SK-N-SH treated with all-trans-retinoic acid at 6 μM for 48 hours (cell line): ENCODE data around the gene RAD51B.

Source experiments
- CSDC2 ChIP-seq: fragments of 250-450 bp; sonication (Bioruptor Pico); IDR thresholded peaks from 2 replicates; pipeline ENCODE4 v1.5.0; 2020; ENCODE audit warnings: mild to moderate bottlenecking, moderate library complexity
- PPARA ChIP-seq: fragments of 250-450 bp; sonication (Bioruptor Pico); IDR thresholded peaks from 2 replicates; pipeline ENCODE4 v1.5.0; 2020; ENCODE audit warnings: mild to moderate bottlenecking, borderline replicate concordance
- ZC3H10 ChIP-seq: fragments of 250-450 bp; sonication (Bioruptor Pico); IDR thresholded peaks from 2 replicates; pipeline ENCODE4 v1.5.1; 2021; ENCODE audit warnings: mild to moderate bottlenecking, moderate library complexity
- TF ChIP-seq, protein P1 (sequence below): fragments of 250-450 bp; sonication (Bioruptor Pico); IDR thresholded peaks from 2 replicates; pipeline ENCODE4 v1.5.0; 2020; ENCODE audit warnings: mild to moderate bottlenecking, moderate library complexity

DNA sequence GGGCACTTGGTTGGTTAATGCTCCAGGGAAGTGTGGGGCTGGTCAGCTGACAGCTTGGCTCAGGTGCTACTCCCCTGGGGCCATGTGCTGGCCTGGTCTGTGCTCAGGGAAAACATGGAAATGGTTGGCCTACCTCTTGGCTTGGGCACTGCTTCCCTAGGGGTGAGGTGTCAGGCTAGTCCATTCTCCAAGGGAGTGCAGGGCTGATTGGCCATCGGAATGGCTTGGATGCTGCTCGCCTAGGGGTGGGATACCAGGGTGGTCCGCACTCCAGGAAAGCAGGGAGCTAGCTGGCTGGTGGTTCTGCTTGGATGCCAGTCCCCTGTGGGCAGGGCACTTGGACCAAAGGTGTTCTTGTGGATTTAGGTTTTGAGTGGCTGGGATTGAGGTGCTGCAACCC is 245.7 kb downstream of the RAD51B start:
- TF ChIP-seq PPARA (CRISPR knock-in tag): no peak
- no peak for TF ChIP-seq CSDC2
- TF ChIP-seq, protein P1, sequence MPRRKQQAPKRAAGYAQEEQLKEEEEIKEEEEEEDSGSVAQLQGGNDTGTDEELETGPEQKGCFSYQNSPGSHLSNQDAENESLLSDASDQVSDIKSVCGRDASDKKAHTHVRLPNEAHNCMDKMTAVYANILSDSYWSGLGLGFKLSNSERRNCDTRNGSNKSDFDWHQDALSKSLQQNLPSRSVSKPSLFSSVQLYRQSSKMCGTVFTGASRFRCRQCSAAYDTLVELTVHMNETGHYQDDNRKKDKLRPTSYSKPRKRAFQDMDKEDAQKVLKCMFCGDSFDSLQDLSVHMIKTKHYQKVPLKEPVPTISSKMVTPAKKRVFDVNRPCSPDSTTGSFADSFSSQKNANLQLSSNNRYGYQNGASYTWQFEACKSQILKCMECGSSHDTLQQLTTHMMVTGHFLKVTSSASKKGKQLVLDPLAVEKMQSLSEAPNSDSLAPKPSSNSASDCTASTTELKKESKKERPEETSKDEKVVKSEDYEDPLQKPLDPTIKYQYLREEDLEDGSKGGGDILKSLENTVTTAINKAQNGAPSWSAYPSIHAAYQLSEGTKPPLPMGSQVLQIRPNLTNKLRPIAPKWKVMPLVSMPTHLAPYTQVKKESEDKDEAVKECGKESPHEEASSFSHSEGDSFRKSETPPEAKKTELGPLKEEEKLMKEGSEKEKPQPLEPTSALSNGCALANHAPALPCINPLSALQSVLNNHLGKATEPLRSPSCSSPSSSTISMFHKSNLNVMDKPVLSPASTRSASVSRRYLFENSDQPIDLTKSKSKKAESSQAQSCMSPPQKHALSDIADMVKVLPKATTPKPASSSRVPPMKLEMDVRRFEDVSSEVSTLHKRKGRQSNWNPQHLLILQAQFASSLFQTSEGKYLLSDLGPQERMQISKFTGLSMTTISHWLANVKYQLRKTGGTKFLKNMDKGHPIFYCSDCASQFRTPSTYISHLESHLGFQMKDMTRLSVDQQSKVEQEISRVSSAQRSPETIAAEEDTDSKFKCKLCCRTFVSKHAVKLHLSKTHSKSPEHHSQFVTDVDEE: no peak
- no peak for TF ChIP-seq ZC3H10
